SKM-1 treated with dmso at 0.1 percent for 144 hours (cell line): ENCODE measurements around the gene PGAM5.

Source experiments
- DNase-seq: peaks from one replicate; lab custom pipeline; 2025; ENCODE audit not compliant: unreplicated experiment; lab: John Stamatoyannopoulos, UW

The PGAM5 gene

DNA sequence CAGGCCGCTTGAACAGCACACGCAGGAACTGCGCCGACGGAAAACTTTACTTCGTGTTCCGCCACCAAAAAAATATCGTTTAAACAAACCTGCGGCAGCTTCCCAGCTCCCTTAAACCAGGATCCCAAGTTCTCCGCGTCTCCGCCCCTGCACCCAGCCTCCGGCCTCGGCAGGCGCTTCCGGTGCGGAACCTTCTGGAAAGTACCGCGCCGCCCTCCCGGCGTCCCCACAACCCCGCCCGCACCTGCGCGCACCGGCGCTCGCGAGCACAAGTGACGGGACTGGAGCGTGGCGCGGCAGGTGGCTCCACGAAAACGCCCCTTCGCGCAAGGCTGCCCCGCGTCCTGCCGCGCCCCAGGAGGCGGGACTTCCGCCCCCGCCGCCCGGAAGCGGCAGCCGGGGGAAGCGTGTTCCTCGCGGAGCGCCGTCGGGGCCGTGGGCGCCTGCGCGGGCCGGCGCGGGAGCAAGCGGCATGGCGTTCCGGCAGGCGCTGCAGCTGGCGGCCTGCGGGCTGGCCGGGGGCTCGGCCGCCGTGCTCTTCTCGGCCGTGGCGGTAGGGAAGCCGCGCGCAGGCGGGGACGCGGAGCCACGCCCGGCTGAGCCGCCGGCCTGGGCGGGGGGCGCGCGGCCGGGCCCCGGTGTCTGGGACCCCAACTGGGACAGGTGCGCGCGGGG lies at the start of gene PGAM5:
TSS of gene PGAM5 (plus strand) at position 438 of the 675 bp plus-strand sequence. CDS start at position 473, 35 bp downstream.
- DNase-seq = peak; percentile 48

DNA sequence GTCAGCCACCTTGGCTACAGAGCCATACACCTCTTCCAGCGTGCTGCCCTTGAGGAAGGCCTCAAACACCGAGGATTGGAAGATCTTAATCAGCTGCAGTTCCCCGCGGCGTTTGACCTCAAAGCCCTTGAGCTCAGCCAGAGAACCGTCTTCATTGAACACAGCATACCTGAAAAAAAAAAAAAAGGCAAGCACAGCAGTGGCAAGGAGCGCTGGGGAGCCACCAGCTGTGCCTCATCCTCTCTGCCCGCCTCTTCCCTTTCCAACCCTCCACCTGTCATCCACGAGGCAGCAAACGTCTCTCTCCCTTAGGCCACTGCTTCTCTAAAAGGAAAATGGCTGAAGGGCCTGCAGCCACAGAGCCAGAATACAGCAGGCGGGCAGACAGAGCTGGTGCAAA lies 49.6 kb upstream of the PGAM5 start:
- DNase-seq = no peak

DNA sequence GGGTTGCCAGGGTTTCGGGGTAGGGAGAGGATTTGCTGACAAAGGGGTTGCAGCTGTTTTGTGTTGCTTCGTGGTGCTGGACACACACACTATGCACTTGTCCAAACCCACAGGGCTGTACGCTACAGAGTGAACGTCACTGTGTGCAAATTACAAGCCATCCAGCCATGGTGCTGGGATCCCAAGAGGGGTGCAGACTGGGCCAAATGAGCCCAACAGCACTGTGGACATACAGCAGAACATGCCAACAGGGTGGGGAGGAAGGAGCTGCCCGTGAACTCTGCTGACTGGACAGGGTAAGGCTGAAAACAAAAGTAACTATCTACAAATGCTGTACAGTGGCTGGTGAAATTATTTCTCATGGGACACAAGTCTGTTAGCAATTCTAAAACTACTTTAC lies 48.7 kb upstream of the PGAM5 start:
- DNase-seq = no peak

DNA sequence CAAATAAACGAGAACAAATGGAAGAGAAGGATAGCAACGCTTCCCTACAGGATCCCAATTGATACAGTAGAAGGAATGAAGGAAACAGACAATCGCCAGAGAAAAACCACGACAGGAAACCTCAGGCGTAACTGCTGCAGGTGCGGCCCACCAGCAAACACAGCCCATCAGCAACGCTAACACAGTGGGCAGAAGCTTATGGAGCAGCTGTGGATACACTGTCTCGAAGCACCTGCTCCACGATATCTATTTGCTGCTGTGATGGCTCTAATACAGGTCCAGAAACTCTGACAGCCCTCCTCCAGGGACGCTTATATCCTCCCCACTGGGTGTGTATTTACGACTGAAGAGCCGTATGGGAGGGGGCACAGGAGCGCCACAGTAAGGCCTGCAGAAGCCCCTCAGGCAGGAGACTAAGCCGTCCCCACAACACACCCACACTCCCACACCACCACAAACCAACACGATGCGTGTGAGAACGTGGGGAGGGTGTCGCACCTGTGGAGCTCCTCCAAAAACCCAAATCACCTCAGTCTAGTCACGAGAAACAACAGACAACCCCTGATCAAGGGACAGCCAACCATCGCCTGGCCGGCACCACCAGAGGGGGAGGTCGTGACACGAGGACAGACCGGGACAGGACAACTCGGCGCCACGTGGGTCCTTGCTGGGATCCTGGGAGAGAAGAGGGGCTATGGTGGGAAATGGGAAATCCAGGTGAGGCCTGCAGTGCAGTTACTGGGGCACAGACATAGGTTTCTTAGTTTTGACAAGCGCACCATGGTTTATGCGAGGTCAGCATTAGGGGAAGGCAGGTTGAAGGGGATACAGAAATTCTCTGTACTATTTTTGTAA lies 47.5 kb upstream of the PGAM5 start:
- no peak for DNase-seq

DNA sequence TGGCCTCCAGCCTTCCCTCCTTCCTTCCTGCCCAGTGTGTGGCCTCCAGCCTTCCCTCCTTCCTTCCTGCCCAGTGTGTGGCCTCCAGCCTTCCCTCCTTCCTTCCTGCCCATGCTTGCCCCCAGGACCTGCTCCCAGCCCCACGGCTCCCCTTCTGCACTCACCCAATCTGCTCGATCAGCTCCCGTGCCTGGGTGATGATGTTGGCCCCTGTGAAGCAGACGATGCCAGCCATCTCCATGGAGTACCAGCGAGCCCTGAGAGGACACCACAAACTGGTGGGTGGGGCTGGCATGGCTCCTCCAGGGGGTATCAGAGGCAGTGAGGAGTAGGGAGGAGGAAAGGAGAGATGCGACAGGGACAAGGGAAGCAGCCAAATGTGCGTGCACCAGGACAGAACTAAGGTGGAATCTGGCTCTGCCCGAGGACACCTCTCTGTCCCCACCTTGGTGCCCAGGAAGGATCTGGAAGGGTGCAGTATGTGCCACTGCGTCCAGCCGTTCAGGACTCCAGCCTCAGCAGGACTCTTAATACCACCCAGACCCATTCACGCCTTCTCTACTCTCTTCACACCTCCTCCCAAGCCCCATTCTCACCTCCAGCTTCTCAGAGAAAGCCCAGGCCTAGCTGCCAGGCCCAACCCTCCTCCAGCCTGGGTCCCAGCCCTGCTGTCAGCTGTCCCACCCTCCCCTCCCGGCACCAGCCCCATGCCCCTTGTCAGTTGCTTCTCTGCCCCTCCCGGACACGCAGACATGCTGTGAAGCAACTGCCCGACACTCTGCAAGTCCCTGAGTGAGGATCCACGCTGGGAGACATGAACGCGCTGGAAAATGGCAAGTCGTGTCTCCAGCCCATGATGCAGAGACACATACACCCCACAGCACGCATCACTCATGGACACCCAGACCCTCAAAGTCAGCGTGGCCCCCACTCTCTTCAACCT lies 46.2 kb upstream of the PGAM5 start:
- DNase-seq = no peak

DNA sequence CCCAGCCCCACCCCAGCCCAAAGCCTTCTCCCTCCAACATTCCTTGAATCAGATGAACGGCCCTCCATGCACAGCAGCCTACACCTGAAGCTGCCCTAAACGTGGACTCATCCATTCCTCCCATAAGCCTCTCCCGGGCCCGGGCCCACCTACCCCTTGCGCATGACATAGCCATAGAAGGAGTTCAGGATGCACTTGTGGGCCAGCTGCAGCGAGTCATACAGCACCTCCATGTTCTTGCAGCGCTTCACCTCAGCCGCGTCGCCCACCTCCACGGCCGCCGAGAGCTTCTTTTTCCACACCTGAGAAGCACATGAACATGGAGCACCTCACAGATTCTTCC lies 45.5 kb upstream of the PGAM5 start:
- no peak for DNase-seq

DNA sequence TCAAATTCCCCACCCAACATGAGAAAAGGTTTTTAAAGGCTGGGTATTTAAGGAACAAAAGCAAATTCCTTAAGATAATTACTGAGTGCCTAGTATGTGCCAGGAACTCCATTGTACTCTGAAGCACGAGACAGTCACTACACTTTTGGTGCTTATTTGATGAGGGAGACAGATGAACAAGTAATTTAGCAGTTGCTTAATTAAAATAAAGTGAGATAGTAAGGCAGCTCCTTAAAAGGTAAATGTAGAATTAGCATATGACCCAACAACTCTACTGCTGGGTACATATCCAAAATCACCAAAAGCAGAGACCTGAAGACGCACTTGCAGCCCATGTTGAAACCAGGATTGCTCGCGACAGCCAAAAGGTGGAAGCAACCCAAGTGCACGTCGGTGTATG lies 44.8 kb upstream of the PGAM5 start:
- no peak for DNase-seq

DNA sequence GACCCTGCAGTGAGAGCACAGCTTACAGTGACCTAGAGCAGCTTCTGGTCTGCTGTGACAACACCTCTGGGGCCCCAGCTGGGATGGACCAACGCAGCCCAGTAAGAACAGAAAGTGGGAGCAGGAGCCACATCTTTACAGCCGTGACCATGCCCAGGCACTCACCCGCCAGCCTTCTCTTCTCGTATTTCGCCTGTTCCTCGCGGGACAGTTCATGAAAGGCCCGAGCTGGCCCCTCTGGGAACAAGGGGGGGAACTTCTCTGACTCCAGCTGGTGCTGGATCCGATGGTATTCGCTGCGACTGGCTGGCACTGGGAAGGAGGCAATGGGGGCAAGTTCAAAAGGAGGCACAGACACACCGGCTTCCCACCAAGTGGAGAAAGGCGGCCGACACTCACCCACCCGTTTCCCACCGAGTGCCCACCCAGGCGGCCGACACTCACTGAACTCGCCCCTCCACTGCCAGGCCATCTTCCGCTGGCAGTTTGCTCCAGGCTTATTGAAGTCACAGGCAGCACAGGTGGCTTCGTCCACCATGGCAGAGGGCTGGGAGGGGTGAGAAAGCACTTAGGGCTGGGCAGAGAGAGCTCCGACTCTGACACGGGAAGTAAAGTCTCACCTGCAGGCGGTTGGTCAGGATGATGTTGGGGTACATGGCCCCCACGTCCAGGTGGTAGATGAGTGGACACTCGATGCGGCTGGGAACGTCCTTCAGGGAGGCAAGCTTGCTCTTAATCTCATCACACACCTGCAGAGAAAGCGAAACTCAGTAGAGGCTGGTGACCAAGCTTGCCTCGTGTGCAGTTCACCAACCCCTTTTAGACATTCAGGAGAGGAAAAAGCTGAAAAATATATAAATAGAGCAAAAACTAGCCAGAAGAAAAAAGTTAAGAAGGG lies 42.2 kb upstream of the PGAM5 start:
- DNase-seq = no peak

DNA sequence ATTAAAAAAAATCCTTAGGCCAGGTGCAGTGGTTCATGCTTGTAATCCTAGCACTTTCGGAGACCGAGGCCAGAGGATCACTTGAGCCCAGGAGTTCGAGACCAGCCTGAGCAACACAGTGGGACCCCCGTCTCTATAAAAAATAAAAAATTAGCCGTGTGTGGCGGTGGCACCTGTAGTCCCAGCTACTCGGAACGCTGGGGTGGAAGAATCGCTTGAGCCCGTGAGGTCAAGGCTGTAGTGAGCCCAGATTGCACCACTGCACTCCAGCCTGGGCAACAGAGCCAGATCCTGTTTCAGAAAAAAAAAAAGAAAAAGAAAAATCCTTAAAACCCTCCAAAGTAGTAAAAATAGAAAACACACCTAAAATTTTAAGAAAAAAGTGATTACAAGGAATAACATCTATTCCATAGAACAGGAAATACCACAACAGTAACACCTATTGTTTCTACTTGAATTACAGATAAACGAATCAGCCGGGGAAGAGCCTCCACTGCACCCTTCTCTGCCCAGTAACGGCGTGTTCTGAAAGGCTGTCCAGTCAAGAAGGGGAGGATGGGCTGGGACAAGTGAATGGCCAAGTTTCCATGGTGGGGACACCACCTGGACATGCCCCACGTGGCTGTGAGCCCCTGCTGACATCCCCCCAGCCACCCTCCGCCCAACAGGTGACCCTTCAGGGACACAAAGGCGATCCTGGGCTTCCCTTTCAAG lies 41.3 kb upstream of the PGAM5 start:
- no peak for DNase-seq

DNA sequence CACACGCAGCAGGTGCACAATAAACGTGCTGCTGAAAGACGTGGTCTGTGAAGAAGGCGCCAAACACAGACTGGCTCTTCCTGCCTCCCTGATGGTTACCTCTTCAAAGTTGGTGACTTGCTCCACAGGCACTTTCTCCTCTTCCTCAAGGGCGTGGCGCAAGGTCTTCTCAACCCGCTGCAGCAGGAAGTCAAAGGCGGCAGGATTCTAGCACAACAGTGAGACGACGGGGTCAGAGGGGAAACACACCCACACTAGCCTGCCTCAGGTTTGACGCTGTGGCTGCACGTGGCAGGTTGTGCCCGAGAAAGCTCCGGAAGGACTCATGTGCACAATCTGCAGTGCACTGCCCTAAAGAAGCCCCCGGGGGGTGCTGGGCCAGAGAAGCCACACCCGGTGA lies 38.5 kb upstream of the PGAM5 start:
- DNase-seq = no peak

DNA sequence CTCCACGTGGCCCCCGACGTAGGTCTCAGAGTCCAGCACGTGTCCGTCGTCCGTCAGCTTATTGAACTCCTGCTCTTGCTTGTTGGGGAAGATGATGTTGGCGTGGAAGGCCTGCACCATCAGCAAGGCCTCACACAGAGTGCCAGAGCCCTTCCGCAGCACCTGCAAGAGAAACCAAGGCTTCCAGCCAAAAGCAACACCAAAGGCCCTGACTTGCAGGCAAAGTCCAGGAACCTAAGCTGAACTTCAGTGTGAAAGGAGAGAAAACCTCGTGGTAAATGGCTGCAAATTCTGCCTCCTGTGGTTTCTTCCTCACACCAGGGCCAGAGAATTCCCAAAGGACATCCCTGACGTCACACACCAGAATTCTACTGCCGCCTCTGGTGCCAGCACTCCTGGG lies 38.0 kb upstream of the PGAM5 start:
- no peak for DNase-seq

DNA sequence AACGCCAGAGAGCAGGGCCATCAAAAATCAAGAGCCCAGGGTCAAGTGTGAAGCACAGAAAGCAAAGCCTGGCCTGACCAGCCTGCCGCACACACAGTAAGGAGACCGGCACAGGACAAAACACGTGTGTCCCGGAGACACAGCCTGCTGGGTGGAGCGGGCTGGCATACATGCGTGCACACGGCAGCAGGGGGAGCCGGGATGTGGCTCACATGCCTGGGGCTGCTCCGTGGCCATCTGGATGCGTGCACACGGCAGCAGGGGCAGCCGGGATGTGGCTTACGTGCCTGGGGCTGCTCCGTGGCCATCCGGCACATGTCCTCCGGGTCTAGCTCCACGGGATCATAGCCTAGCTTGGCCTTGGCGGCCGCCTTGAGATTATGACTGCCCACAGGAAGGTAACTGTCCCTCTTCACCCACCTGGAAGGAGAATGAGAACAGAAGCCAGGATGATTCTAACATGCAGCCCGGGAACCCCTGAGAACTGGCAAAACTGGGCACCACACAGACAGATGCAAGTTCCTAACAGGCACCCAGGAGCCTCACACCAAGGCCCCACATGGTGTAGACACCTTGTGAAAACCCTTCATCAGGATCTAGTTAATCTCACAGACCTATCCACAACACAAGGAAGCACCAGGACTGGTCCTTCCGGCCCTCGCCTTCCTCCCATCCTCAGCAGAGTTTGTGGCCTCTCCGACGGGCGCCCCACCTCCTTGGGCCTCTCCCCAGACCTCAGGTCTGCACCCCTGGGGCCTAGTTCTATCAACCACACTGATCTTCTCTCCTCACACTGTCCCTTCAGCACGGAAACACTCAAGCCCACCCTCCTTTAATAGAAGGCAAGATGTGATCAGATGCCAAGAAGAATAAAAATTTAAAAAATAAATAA lies 37.1 kb upstream of the PGAM5 start:
- no peak for DNase-seq

DNA sequence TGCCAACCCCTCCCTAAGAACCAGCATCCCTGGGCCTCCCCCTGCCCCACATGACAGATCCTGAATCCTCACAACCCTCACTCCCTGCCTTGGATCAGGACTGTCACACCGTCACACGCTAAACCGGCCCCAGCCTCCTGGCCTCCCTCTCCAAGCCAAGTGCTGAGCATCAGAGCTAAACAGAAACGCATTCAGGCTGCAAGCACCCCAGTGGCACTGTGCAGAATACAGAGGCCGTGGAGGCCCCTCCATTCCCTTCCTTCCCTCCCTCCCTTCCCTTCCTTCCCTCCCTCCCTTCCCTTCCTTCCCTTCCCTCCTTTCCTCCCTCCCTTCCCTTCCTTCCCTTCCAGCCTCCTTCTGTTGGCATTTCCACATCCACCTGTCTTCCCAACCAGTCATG lies 36.1 kb upstream of the PGAM5 start:
- no peak for DNase-seq

DNA sequence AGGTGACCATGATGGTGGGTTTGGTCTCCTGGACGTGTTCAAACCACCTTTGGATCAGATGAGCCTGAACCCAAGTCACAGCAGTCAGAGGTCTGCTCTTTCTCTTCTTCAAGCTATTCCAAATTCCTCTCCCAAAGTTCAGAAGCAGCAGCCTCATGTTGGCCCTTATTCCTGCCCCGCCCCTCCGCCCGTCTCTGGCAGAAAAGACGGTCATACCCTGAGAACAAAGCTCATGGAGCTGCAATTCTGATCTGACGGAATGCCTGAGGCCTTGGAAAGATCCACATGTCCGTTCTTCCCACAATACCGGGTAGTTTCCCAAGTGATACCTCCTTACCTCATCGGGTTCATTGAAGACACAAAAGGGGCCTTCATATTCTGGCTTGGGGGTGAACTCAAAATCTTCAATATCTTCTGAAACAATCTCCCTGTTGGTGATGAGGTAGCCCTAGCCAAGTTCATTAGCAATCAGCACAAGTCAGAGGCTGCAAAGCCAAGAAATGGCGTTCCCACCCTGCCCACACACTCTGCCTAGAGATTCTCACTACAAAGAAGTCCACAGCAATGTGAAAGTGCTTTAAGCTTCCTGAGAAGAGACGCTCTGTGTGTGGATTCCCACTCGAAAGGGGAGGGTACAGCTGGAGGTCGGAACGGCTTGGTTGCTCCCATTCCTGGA lies 34.7 kb upstream of the PGAM5 start:
- no peak for DNase-seq

DNA sequence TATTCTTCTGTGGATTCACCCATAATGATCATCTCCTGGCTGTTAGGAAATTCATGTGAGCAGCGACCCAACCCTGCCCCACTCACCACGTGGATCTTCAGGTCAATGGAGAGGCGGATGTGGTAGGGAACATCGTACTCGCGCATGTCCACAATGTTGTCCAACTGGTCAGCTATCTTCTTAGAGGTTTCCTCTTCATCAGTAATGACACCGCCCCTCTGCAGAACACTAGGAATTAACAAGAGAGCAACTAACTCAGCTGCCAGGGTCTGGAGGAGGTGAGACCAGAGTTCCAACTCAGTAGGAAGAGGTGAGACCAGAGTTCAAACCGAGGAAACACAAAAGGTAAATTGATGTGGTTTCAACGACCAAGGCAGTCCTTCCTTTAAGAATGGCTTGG lies 33.1 kb upstream of the PGAM5 start:
- DNase-seq = no peak

DNA sequence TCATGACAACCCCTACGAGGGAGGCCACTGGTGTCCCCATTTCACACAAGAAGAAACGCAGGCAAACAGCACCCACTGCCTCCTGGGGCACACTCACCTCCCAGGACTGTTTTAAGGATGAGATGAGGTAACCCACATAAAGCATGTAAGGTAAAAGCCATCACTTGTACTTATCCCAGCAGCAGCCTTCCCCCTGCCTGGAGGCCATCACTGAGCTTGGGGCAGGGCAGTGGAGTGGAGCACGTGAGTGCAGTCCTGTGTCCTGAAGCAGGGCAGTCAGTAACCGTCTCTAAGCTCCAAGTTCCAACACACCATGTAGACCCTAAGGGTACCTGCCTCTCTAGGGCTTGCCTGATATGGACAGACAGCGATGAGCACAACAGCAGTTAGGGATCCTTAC lies 25.2 kb upstream of the PGAM5 start:
- DNase-seq = no peak

DNA sequence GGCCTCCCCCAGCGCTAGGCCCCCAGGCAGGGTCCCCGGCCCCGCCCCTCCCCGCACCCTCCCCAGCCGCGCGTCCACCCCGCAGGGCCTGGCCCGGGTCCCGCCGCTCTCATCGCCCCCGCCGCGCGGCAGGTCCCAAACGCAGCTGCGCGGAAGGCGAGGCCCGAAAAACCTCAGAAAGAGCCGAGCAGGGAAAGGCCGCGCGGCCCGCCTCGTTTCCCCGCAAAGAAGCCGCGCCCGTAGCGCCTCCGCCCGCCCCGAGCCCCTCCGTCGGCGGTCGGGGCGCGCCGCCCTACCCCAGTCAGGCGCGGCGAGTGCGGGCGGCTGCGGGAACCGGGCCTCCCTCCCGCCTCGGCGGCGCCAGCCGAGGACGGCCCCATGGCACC lies 23.8 kb upstream of the PGAM5 start:
- DNase-seq = no peak
